Measurements from ENCODE around the gene PCLAF. TPM values are rescaled to one million over a fixed set of nuclear protein-coding genes. Genes with fewer than 3 reads are reported as not detected.
A peak's percentile ranks its signal among the peaks of the same experiment; 100 is the strongest.

Gene PCLAF
- total and polyA plus RNA-seq, 2 of the 13 experiments (the other 11 are each of a cell fraction or from before 2014, with no cell fraction given) = 98.6 to 98.9 TPM

DNA sequence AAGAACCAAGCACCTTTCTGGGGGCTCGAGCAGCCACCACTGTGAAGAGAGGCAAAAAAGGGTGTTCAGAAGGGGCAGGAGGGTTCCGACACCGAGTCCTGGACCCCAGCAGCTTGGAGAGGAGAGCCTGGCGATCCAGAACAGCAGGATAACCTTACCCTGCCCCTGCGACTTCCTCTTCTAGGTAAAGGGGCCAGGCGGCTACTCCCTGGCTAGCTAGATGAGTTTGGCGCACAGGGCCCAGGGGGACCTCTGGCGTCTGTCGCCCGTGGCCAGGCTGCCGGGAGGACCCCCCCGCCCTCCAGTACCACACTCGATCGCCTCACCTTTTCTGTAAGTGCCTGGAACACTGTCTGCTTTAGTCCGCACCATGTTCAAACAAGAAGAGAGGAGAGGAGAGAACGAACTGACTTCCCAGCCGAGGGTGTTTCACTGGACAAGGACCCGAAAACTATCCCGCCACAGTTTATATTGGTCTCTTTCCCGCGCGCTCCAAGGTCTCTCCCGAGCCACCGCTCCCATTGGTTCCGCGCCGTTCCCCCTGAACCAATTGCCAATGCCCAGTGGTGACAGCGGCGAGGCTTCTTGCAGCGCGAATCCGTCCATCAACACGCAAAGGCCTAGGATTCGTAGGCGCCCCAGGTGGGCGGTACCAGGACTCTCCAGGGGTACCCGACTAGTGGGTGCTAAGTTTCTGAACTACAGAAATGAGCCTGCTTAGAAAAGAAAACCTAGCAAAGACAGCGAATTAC lies at the start of gene PCLAF (continued):
- TF ChIP-seq, protein P1, sequence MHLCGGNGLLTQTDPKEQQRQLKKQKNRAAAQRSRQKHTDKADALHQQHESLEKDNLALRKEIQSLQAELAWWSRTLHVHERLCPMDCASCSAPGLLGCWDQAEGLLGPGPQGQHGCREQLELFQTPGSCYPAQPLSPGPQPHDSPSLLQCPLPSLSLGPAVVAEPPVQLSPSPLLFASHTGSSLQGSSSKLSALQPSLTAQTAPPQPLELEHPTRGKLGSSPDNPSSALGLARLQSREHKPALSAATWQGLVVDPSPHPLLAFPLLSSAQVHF (CRISPR knock-in tag; IDR thresholded peaks at IDR 0.05) = no peak
- TF ChIP-seq ZNF207 (IDR thresholded peaks at IDR 0.05; ENCODE audit: borderline replicate concordance) (no peak), RXRB (CRISPR knock-in tag; IDR thresholded peaks at IDR 0.05; ENCODE audit: borderline replicate concordance) (peak; percentile 17; the same call in 1 of the 2 replicates), PHF8 (CRISPR knock-in tag; IDR thresholded peaks at IDR 0.05) (peak; percentile 67; the same call in 1 of the 2 replicates), ZNF3 (CRISPR knock-in tag; IDR thresholded peaks at IDR 0.05) (no peak), NKX3-1 (CRISPR knock-in tag; IDR thresholded peaks at IDR 0.05) (0 out of 2 replicates have a peak, but pooled peaks have one; percentile 27)
- TF ChIP-seq, protein P2, sequence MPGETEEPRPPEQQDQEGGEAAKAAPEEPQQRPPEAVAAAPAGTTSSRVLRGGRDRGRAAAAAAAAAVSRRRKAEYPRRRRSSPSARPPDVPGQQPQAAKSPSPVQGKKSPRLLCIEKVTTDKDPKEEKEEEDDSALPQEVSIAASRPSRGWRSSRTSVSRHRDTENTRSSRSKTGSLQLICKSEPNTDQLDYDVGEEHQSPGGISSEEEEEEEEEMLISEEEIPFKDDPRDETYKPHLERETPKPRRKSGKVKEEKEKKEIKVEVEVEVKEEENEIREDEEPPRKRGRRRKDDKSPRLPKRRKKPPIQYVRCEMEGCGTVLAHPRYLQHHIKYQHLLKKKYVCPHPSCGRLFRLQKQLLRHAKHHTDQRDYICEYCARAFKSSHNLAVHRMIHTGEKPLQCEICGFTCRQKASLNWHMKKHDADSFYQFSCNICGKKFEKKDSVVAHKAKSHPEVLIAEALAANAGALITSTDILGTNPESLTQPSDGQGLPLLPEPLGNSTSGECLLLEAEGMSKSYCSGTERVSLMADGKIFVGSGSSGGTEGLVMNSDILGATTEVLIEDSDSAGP (CRISPR knock-in tag; IDR thresholded peaks at IDR 0.05; ENCODE audit: borderline replicate concordance) = peak; percentile 85
- TF ChIP-seq, protein P3, sequence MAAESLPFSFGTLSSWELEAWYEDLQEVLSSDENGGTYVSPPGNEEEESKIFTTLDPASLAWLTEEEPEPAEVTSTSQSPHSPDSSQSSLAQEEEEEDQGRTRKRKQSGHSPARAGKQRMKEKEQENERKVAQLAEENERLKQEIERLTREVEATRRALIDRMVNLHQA (CRISPR knock-in tag; IDR thresholded peaks at IDR 0.05) = no peak
- TF ChIP-seq, protein P4, sequence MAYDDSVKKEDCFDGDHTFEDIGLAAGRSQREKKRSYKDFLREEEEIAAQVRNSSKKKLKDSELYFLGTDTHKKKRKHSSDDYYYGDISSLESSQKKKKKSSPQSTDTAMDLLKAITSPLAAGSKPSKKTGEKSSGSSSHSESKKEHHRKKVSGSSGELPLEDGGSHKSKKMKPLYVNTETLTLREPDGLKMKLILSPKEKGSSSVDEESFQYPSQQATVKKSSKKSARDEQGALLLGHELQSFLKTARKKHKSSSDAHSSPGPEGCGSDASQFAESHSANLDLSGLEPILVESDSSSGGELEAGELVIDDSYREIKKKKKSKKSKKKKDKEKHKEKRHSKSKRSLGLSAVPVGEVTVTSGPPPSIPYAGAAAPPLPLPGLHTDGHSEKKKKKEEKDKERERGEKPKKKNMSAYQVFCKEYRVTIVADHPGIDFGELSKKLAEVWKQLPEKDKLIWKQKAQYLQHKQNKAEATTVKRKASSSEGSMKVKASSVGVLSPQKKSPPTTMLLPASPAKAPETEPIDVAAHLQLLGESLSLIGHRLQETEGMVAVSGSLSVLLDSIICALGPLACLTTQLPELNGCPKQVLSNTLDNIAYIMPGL (CRISPR knock-in tag; IDR thresholded peaks at IDR 0.05; ENCODE audit: borderline replicate concordance in 1 of 2, low read depth in 1 of 2) = no peak
- TF ChIP-seq, protein P5, sequence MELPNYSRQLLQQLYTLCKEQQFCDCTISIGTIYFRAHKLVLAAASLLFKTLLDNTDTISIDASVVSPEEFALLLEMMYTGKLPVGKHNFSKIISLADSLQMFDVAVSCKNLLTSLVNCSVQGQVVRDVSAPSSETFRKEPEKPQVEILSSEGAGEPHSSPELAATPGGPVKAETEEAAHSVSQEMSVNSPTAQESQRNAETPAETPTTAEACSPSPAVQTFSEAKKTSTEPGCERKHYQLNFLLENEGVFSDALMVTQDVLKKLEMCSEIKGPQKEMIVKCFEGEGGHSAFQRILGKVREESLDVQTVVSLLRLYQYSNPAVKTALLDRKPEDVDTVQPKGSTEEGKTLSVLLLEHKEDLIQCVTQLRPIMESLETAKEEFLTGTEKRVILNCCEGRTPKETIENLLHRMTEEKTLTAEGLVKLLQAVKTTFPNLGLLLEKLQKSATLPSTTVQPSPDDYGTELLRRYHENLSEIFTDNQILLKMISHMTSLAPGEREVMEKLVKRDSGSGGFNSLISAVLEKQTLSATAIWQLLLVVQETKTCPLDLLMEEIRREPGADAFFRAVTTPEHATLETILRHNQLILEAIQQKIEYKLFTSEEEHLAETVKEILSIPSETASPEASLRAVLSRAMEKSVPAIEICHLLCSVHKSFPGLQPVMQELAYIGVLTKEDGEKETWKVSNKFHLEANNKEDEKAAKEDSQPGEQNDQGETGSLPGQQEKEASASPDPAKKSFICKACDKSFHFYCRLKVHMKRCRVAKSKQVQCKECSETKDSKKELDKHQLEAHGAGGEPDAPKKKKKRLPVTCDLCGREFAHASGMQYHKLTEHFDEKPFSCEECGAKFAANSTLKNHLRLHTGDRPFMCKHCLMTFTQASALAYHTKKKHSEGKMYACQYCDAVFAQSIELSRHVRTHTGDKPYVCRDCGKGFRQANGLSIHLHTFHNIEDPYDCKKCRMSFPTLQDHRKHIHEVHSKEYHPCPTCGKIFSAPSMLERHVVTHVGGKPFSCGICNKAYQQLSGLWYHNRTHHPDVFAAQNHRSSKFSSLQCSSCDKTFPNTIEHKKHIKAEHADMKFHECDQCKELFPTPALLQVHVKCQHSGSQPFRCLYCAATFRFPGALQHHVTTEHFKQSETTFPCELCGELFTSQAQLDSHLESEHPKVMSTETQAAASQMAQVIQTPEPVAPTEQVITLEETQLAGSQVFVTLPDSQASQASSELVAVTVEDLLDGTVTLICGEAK (IDR thresholded peaks at IDR 0.05) = no peak
- TF ChIP-seq, protein P5 (CRISPR knock-in tag; IDR thresholded peaks at IDR 0.05) = no peak

Data from HepG2 (cell line).